GM12878 (cell line): ENCODE data around the gene TNFRSF14. TPM values are rescaled to one million over a fixed set of nuclear protein-coding genes. Genes with fewer than 3 reads are reported as not detected.

Source experiments
- ATF7 ChIP-seq: fragments of 450-650 bp; IDR thresholded peaks from 2 replicates; pipeline ENCODE4 v1.6.1; 2016; ENCODE audit warnings: low read depth, mild to moderate bottlenecking
- E4F1 ChIP-seq: fragments of 450-650 bp; IDR thresholded peaks from 2 replicates; pipeline ENCODE4 v1.6.1; 2018; ENCODE audit warnings: borderline replicate concordance, mild to moderate bottlenecking; ENCODE audit not compliant: partially characterized antibody
- IKZF2 ChIP-seq, 2 experiments: fragments of 450-650 bp; IDR thresholded peaks; 2 replicates each; pipeline ENCODE4 v1.6.1; 2017; ENCODE audit warnings: mild to moderate bottlenecking in 2 of 2, moderate library complexity in 2 of 2
- IRF5 ChIP-seq: fragments of 450-650 bp; IDR thresholded peaks from 2 replicates; pipeline ENCODE4 v1.6.1; 2017; ENCODE audit warnings: borderline replicate concordance
- POLR2A ChIP-seq: IDR thresholded peaks from 2 replicates; pipeline ENCODE4 v1.6.1; 2011; ENCODE audit warnings: low read depth, mild to moderate bottlenecking, low read length
- POU2F2 ChIP-seq: IDR thresholded peaks from 3 replicates; pipeline ENCODE4 v1.6.1; 2011; ENCODE audit warnings: low read depth, mild to moderate bottlenecking, low read length, borderline replicate concordance
- STAT1 ChIP-seq: fragments of 450-650 bp; conservative IDR thresholded peaks from 2 replicates; pipeline ENCODE4 v1.6.1; 2014; ENCODE audit warnings: antibody characterized with exemption, mild to moderate bottlenecking
- STAT3 ChIP-seq: IDR thresholded peaks from 2 replicates; pipeline ENCODE4 v1.6.1; 2011; ENCODE audit warnings: low read depth, low read length, improper control_type of control experiment
- SUPT20H ChIP-seq: IDR thresholded peaks from 2 replicates; pipeline ENCODE4 v1.6.1; 2011; ENCODE audit warnings: low read depth, mild to moderate bottlenecking, low read length, moderate library complexity, borderline replicate concordance; ENCODE audit not compliant: control insufficient read depth
- USF1 ChIP-seq: IDR thresholded peaks from 2 replicates; pipeline ENCODE4 v1.6.1; 2011; ENCODE audit warnings: borderline replicate concordance, low read depth, mild to moderate bottlenecking, moderate library complexity, mixed read lengths, low read length; ENCODE audit not compliant: insufficient read depth; ENCODE audit errors: extremely low read length
- polyA plus RNA-seq, 11 experiments: library from polyadenylated mRNA; depleted of rRNA in 4 of 11; unstranded in 6 of 11; stranded (reverse) in 5 of 11; fragments of >200 nt; fragmentation: Nextera tagmentation in 4 of 11; fragmentation: Illumina TruSeq in 1 of 11; extraction: Ambion mirVana in 4 of 11; extraction: Trizol in 1 of 11; gene quantifications; 1 replicate in 1 of 11; 2 replicates in 10 of 11; pipeline versions ENCODE4 v1.2.1 to v1.2.3, GENCODE V29; 2011 to 2016; ENCODE audit warnings: inconsistent platforms in 2 of 11, missing spikeins in 2 of 11, low read depth in 1 of 11
- total RNA-seq, 4 experiments: library from RNA; depleted of rRNA in 3 of 4; stranded (reverse); fragments of >200 nt in 3 of 4; fragmentation: Illumina TruSeq in 1 of 4; extraction: Trizol in 1 of 4; gene quantifications; 2 replicates each; pipeline versions ENCODE4 v1.2.1 to v1.2.3, GENCODE V29; 2013 to 2021

Gene TNFRSF14
- total and polyA plus RNA-seq, 10 of the 15 experiments (the other 5 are each of a cell fraction or from before 2014, with no cell fraction given) = 0.43 to 114 (median 41.5) TPM

- TF ChIP-seq STAT1 (no peak), POU2F2 (no peak), POLR2A (no peak), STAT3 (no peak), IRF5 (no peak), ATF7 (no peak), SUPT20H (no peak), E4F1 (no peak), IKZF2 (IDR thresholded peaks at IDR 0.05) (no peak), USF1 (no peak)
Measured at GRCh38 chr1:2544093-2544874, 11.9 kb upstream of the TNFRSF14 start (continued).
